HepG2 (cell line): Measurements from ENCODE around the gene USF2. TPM values are rescaled to one million over a fixed set of nuclear protein-coding genes. Genes with fewer than 3 reads are reported as not detected.
A peak's percentile ranks its signal among the peaks of the same experiment; 100 is the strongest.

Experiments used
- ARID2 ChIP-seq: sonication (generic); formaldehyde crosslinking; IDR thresholded peaks from 2 replicates; pipeline ENCODE4 v1.8.1; 2022; ENCODE audit warnings: mild to moderate bottlenecking, missing genetic modification reagents, borderline replicate concordance
- DNMT3B ChIP-seq: conservative IDR thresholded peaks from 2 replicates; pipeline ENCODE4 v1.6.1; 2016; ENCODE audit warnings: missing biosample characterization, control low read depth
- EHMT2 ChIP-seq: fragments of 200-600 bp; sonication (generic); IDR thresholded peaks from 2 replicates; pipeline ENCODE4 v1.7.0; 2017; ENCODE audit warnings: antibody characterized with exemption, low read depth, low read length, borderline replicate concordance
- FOXK2 ChIP-seq: fragments of 450-650 bp; IDR thresholded peaks from 2 replicates; pipeline ENCODE4 v1.6.1; 2016
- MBNL3 ChIP-seq: fragments of 250-450 bp; sonication (Bioruptor Pico); conservative IDR thresholded peaks from 2 replicates; pipeline ENCODE4 v1.8.0; 2022; ENCODE audit warnings: mild to moderate bottlenecking, inconsistent platforms
- POGZ ChIP-seq: sonication (generic); formaldehyde crosslinking; IDR thresholded peaks from 2 replicates; pipeline ENCODE4 v1.4.0; 2020; ENCODE audit warnings: mild to moderate bottlenecking, missing genetic modification reagents
- POLR2A ChIP-seq, 2 experiments: IDR thresholded peaks; 2 replicates each; pipeline ENCODE4 v1.6.1; 2011; ENCODE audit warnings: low read depth in 2 of 2, low read length in 2 of 2, mild to moderate bottlenecking in 1 of 2, moderate library complexity in 1 of 2; ENCODE audit not compliant: insufficient read depth in 1 of 2
- POLR2AphosphoS5 ChIP-seq: IDR thresholded peaks from 2 replicates; pipeline ENCODE4 v1.6.1; 2012; ENCODE audit warnings: low read depth, low read length
- RBFOX2 ChIP-seq: fragments of 200-400 bp; formaldehyde crosslinking; IDR thresholded peaks from 2 replicates; pipeline ENCODE4 v1.6.1; 2017; ENCODE audit warnings: low read depth, mild to moderate bottlenecking, low read length
- SKI ChIP-seq: fragments of 450-650 bp; IDR thresholded peaks from one replicate; pipeline ENCODE4 v1.6.1; 2018; ENCODE audit warnings: mild to moderate bottlenecking; ENCODE audit not compliant: partially characterized antibody
- ZNF441 ChIP-seq: sonication (generic); formaldehyde crosslinking; IDR thresholded peaks from 2 replicates; pipeline ENCODE4 v1.7.0; 2021; ENCODE audit warnings: missing genetic modification reagents, borderline replicate concordance
- ZNF619 ChIP-seq: sonication (generic); formaldehyde crosslinking; IDR thresholded peaks from 2 replicates; pipeline ENCODE4 v1.4.0; 2020; ENCODE audit warnings: mild to moderate bottlenecking, missing genetic modification reagents
- polyA plus RNA-seq, 8 experiments: library from polyadenylated mRNA; depleted of rRNA in 3 of 8; stranded (reverse) in 7 of 8; unstranded in 1 of 8; fragments of >200 nt; fragmentation: Illumina TruSeq in 4 of 8; extraction: Trizol in 4 of 8; gene quantifications; 2 replicates each; pipeline versions ENCODE4 v1.2.1 to v1.2.3, GENCODE V29; 2011 to 2016; ENCODE audit warnings: low read depth in 4 of 8, missing spikeins in 1 of 8, mixed read lengths in 1 of 8; ENCODE audit not compliant: insufficient read depth in 1 of 8
- total RNA-seq, 5 experiments: library from RNA; depleted of rRNA; stranded (reverse); fragments of >200 nt; fragmentation: Illumina TruSeq; extraction: Trizol; gene quantifications; 2 replicates each; pipeline ENCODE4 v1.2.3, GENCODE V29; 2016; ENCODE audit warnings: low read depth in 1 of 5
- TF ChIP-seq, protein P1 (sequence below): sonication (generic); formaldehyde crosslinking; IDR thresholded peaks from 2 replicates; pipeline ENCODE4 v1.4.0; 2020; ENCODE audit warnings: missing genetic modification reagents
- TF ChIP-seq, protein P2 (sequence below): sonication (generic); formaldehyde crosslinking; IDR thresholded peaks from 2 replicates; pipeline ENCODE4 v1.8.0; 2022; ENCODE audit warnings: missing genetic modification reagents, low read depth, mild to moderate bottlenecking, borderline replicate concordance
- TF ChIP-seq, protein P3 (sequence below): sonication (generic); formaldehyde crosslinking; IDR thresholded peaks from 2 replicates; pipeline ENCODE4 v1.8.0; 2022; ENCODE audit warnings: mild to moderate bottlenecking, missing genetic modification reagents, moderate library complexity
- TF ChIP-seq, protein P4 (sequence below): sonication (generic); formaldehyde crosslinking; IDR thresholded peaks from 2 replicates; pipeline ENCODE4 v1.5.0; 2020; ENCODE audit warnings: mild to moderate bottlenecking, missing genetic modification reagents, borderline replicate concordance

USF2 gene
- total and polyA plus RNA-seq, 2 of the 13 experiments (the other 11 are each of a cell fraction or from before 2014, with no cell fraction given) = 54.9 to 106 TPM

DNA sequence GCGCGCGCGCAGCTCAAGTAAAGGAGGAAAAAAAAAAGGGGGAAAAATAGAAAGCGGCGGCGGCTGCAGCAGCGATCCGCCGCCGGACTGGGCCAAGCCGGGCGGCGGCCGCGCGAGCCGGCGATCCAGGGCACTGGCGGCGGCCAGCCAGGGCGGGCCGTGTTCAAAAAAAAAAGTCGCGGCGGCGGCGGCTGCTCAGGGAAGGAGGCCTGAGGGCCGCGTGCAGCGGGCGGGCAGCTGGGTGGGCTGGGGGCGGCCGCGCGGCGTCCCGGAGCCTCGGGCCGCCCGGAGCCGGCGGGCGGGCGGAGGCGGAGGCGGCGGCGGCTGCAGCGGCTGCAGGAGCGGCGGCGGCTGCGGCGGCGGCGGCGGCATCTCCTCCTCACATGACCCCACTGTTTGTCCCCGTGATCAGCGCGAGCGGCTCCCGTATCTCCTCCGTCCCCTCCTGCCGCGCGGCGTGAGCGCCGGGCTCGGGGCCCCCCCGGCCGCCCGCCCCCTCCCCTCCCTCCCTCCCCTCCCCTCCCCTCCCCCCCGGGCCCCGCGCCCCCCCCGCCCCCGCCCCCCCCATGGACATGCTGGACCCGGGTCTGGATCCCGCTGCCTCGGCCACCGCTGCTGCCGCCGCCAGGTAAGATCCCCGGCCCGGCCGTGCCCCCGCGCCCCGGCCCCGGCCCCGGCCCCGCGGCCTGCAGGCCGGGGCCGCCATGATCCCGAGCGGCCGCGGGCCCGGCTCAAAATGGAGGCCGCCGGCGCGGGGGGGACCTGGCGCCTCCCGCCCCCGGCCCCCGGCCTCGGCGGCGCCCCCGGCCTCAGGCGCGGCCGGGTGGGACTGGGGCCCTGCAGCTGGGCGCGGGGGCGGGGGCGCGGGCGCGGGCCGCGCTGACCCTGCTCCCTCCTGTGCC lies at the start of gene USF2 (continued):
- TF ChIP-seq, protein P1, sequence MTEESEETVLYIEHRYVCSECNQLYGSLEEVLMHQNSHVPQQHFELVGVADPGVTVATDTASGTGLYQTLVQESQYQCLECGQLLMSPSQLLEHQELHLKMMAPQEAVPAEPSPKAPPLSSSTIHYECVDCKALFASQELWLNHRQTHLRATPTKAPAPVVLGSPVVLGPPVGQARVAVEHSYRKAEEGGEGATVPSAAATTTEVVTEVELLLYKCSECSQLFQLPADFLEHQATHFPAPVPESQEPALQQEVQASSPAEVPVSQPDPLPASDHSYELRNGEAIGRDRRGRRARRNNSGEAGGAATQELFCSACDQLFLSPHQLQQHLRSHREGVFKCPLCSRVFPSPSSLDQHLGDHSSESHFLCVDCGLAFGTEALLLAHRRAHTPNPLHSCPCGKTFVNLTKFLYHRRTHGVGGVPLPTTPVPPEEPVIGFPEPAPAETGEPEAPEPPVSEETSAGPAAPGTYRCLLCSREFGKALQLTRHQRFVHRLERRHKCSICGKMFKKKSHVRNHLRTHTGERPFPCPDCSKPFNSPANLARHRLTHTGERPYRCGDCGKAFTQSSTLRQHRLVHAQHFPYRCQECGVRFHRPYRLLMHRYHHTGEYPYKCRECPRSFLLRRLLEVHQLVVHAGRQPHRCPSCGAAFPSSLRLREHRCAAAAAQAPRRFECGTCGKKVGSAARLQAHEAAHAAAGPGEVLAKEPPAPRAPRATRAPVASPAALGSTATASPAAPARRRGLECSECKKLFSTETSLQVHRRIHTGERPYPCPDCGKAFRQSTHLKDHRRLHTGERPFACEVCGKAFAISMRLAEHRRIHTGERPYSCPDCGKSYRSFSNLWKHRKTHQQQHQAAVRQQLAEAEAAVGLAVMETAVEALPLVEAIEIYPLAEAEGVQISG = no peak
- no peak for TF ChIP-seq ZNF619 (CRISPR knock-in tag)
- TF ChIP-seq EHMT2 = no peak
- no peak for TF ChIP-seq ZNF441
- TF ChIP-seq RBFOX2 = peak; percentile 79
- no peak for TF ChIP-seq POGZ
- TF ChIP-seq SKI = peak; percentile 32
- no peak for TF ChIP-seq MBNL3 (CRISPR knock-in tag)
- TF ChIP-seq ARID2 (CRISPR knock-in tag) = no peak
- TF ChIP-seq, protein P2, sequence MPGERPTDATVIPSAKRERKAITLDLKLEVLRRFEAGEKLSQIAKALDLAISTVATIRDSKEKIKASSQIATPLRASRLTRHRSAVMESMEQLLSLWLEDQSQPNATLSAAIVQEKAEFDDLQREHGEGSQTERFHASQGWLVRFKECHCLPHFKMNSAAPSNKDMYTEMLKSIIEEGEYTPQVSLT = no peak
- TF ChIP-seq, protein P3, sequence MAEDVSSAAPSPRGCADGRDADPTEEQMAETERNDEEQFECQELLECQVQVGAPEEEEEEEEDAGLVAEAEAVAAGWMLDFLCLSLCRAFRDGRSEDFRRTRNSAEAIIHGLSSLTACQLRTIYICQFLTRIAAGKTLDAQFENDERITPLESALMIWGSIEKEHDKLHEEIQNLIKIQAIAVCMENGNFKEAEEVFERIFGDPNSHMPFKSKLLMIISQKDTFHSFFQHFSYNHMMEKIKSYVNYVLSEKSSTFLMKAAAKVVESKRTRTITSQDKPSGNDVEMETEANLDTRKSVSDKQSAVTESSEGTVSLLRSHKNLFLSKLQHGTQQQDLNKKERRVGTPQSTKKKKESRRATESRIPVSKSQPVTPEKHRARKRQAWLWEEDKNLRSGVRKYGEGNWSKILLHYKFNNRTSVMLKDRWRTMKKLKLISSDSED = no peak
- 0 out of 4 replicates have a peak, but pooled peaks of 1 of the 2 experiments have one; percentile 8 for TF ChIP-seq POLR2A (IDR thresholded peaks at IDR 0.05; ENCODE audit: insufficient read depth in 1 of 2, low read depth in 2 of 2, low read length in 2 of 2)
- TF ChIP-seq FOXK2 = no peak
- TF ChIP-seq, protein P4, sequence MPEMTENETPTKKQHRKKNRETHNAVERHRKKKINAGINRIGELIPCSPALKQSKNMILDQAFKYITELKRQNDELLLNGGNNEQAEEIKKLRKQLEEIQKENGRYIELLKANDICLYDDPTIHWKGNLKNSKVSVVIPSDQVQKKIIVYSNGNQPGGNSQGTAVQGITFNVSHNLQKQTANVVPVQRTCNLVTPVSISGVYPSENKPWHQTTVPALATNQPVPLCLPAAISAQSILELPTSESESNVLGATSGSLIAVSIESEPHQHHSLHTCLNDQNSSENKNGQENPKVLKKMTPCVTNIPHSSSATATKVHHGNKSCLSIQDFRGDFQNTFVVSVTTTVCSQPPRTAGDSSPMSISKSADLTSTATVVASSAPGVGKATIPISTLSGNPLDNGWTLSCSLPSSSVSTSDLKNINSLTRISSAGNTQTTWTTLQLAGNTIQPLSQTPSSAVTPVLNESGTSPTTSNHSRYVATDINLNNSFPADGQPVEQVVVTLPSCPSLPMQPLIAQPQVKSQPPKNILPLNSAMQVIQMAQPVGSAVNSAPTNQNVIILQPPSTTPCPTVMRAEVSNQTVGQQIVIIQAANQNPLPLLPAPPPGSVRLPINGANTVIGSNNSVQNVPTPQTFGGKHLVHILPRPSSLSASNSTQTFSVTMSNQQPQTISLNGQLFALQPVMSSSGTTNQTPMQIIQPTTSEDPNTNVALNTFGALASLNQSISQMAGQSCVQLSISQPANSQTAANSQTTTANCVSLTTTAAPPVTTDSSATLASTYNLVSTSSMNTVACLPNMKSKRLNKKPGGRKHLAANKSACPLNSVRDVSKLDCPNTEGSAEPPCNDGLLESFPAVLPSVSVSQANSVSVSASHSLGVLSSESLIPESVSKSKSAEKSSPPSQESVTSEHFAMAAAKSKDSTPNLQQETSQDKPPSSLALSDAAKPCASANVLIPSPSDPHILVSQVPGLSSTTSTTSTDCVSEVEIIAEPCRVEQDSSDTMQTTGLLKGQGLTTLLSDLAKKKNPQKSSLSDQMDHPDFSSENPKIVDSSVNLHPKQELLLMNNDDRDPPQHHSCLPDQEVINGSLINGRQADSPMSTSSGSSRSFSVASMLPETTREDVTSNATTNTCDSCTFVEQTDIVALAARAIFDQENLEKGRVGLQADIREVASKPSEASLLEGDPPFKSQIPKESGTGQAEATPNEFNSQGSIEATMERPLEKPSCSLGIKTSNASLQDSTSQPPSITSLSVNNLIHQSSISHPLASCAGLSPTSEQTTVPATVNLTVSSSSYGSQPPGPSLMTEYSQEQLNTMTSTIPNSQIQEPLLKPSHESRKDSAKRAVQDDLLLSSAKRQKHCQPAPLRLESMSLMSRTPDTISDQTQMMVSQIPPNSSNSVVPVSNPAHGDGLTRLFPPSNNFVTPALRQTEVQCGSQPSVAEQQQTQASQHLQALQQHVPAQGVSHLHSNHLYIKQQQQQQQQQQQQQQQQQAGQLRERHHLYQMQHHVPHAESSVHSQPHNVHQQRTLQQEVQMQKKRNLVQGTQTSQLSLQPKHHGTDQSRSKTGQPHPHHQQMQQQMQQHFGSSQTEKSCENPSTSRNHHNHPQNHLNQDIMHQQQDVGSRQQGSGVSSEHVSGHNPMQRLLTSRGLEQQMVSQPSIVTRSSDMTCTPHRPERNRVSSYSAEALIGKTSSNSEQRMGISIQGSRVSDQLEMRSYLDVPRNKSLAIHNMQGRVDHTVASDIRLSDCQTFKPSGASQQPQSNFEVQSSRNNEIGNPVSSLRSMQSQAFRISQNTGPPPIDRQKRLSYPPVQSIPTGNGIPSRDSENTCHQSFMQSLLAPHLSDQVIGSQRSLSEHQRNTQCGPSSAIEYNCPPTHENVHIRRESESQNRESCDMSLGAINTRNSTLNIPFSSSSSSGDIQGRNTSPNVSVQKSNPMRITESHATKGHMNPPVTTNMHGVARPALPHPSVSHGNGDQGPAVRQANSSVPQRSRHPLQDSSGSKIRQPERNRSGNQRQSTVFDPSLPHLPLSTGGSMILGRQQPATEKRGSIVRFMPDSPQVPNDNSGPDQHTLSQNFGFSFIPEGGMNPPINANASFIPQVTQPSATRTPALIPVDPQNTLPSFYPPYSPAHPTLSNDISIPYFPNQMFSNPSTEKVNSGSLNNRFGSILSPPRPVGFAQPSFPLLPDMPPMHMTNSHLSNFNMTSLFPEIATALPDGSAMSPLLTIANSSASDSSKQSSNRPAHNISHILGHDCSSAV (CRISPR knock-in tag) = no peak
- TF ChIP-seq DNMT3B (CRISPR knock-in tag) = no peak
- TF ChIP-seq POLR2AphosphoS5 = no peak
